ENCODE data around the gene CLASP1. TPM values are rescaled to one million over a fixed set of nuclear protein-coding genes. Genes with fewer than 3 reads are reported as not detected.

CLASP1 gene
- total RNA-seq, 2 experiments from 2014 or later, result 33.8 to 72.4 TPM

DNA sequence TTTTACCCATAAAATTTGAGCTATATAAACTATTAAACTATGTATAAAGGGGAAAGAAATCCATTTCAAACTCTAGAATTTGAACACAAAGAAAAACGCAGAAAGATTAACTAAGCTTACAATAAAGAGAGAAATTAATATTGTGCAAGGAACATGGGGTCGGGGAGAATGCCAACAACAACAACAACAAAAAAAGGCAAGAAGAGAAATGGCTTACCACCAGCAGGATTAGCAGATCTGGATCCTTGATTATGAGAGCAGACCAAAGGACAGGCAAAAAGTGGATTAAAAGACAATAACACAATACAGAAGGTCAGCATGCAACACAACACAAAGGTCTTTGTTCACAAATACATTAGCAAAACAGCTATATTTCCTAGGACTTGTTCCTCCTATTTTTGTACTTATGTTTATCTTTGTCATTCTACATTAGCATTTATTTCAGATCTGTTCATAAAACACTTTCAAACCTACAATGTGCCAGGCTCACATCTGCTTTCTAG lies 222.0 kb downstream of the CLASP1 start:
- intact Hi-C loops (cut with micrococcal nuclease; ENCODE audit: unreplicated experiment), result no loop called here
- no peak overlapping the region for H3K4me2 ChIP-seq (ENCODE audit: low read length)
- BruUV-seq (replicated peaks), result no TSS peak
- H3K79me2 ChIP-seq (ENCODE audit: insufficient read depth, low read depth, low read length), result no peaks in the 10 kb centered on the region
- POLR2A ChIA-PET, result interaction anchor here (0.6 to 0.7 kb wide), 2 partner anchors 10 to 35 kb away, joined by 3 read pairs; no protein-coding TSS in a partner anchor
- peaks cover 66% of the 10 kb centered on the region for H3K36me3 ChIP-seq (ENCODE audit: insufficient read depth, low read length)
- no peaks in the 10 kb centered on the region for H3K9me2 ChIP-seq (ENCODE audit: insufficient read depth, low read length)
- H3K4me3 ChIP-seq (ENCODE audit: low read depth, low read length, poor library complexity, severe bottlenecking), result no peak overlapping the region
- no peak overlapping the region for H3K27ac ChIP-seq (ENCODE audit: low read depth, low read length, poor library complexity, severe bottlenecking)
- DNase-seq (ENCODE audit: low spot score), result no peak
- no peak for TF ChIP-seq EZH2phosphoT487 (IDR thresholded peaks at IDR 0.05; ENCODE audit: borderline replicate concordance, low read depth, low read length)
- TF ChIP-seq, protein P1, sequence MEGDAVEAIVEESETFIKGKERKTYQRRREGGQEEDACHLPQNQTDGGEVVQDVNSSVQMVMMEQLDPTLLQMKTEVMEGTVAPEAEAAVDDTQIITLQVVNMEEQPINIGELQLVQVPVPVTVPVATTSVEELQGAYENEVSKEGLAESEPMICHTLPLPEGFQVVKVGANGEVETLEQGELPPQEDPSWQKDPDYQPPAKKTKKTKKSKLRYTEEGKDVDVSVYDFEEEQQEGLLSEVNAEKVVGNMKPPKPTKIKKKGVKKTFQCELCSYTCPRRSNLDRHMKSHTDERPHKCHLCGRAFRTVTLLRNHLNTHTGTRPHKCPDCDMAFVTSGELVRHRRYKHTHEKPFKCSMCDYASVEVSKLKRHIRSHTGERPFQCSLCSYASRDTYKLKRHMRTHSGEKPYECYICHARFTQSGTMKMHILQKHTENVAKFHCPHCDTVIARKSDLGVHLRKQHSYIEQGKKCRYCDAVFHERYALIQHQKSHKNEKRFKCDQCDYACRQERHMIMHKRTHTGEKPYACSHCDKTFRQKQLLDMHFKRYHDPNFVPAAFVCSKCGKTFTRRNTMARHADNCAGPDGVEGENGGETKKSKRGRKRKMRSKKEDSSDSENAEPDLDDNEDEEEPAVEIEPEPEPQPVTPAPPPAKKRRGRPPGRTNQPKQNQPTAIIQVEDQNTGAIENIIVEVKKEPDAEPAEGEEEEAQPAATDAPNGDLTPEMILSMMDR (conservative IDR thresholded peaks at IDR 0.05; ENCODE audit: low read length), result no peak
- H3K4me1 ChIP-seq (ENCODE audit: insufficient read depth, low read length, poor library complexity, severe bottlenecking), result no peaks in the 10 kb centered on the region
- H3K9me3 ChIP-seq (ENCODE audit: low read length), result no peaks in the 10 kb centered on the region
- no peak overlapping the region for H2AFZ ChIP-seq (ENCODE audit: low read length)
- H4K20me1 ChIP-seq (ENCODE audit: insufficient read depth, low read length), result no peaks in the 10 kb centered on the region
- CTCF ChIA-PET (ENCODE audit: unreplicated experiment), result no interaction called here

DNA sequence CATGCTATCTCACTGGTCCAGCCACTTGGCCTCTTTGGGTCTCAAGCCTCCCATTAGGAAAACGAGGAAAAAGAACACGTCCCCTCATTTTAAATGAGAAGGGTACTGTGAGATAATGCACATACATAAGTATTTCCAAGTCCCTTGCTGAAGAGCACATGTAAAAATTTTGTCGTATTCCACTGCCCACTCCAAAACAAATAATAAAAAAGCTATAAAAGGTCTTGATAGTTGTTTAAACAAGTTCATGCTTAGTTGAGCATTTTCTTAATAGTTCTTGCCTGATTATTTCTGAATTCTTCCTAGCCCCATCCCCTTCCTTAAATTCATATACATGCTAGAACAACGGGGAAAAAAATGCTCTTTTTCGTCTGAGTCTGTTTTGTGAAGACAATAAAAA lies 228.8 kb downstream of the CLASP1 start:
- POLR2A ChIA-PET, result interaction anchor here (0.6 to 2.0 kb wide), 3 partner anchors 9 to 236 kb away, joined by 3 to 10 read pairs (median 4); no protein-coding TSS in a partner anchor
- Histone ChIP-seq H3K36me3 (ENCODE audit: insufficient read depth, low read length) (peaks cover 53% of the 10 kb centered on the region), H3K9me3 (ENCODE audit: low read length) (no peaks in the 10 kb centered on the region), H3K4me3 (ENCODE audit: low read depth, low read length, poor library complexity, severe bottlenecking) (no peak overlapping the region), H2AFZ (ENCODE audit: low read length) (no peak overlapping the region), H3K27ac (ENCODE audit: low read depth, low read length, poor library complexity, severe bottlenecking) (no peak overlapping the region), H3K4me1 (ENCODE audit: insufficient read depth, low read length, poor library complexity, severe bottlenecking) (no peaks in the 10 kb centered on the region), H3K79me2 (ENCODE audit: insufficient read depth, low read depth, low read length) (no peaks in the 10 kb centered on the region), H3K9me2 (ENCODE audit: insufficient read depth, low read length) (no peaks in the 10 kb centered on the region), H3K4me2 (ENCODE audit: low read length) (no peak overlapping the region), H4K20me1 (ENCODE audit: insufficient read depth, low read length) (no peaks in the 10 kb centered on the region)
- CTCF ChIA-PET (ENCODE audit: unreplicated experiment), result no interaction called here
- intact Hi-C loops (cut with micrococcal nuclease; ENCODE audit: unreplicated experiment), result no loop called here
- TF ChIP-seq EZH2phosphoT487 (IDR thresholded peaks at IDR 0.05; ENCODE audit: borderline replicate concordance, low read depth, low read length), result no peak
- TF ChIP-seq, protein P1 (conservative IDR thresholded peaks at IDR 0.05; ENCODE audit: low read length), result no peak
- no peak for DNase-seq (ENCODE audit: low spot score)
- BruUV-seq (replicated peaks), result no TSS peak

- POLR2A ChIA-PET, result interaction anchor here (2.0 kb wide), 1 partner anchor 8 kb away, joined by 10 read pairs; no protein-coding TSS in a partner anchor
- no peaks in the 10 kb centered on the region for H3K79me2 ChIP-seq (ENCODE audit: insufficient read depth, low read depth, low read length)
- no TSS peak for BruUV-seq (replicated peaks)
Observed at GRCh38 chr2:121419081-121419699, 230.1 kb downstream of the CLASP1 start.

More at GRCh38 chr2:121419081-121419699, 230.1 kb downstream of the CLASP1 start:
- Histone ChIP-seq H3K4me3 (ENCODE audit: low read depth, low read length, poor library complexity, severe bottlenecking) (no peak overlapping the region), H3K9me3 (ENCODE audit: low read length) (no peaks in the 10 kb centered on the region), H3K4me2 (ENCODE audit: low read length) (no peak overlapping the region), H2AFZ (ENCODE audit: low read length) (no peak overlapping the region), H3K4me1 (ENCODE audit: insufficient read depth, low read length, poor library complexity, severe bottlenecking) (no peaks in the 10 kb centered on the region), H3K36me3 (ENCODE audit: insufficient read depth, low read length) (peaks cover 44% of the 10 kb centered on the region), H3K27ac (ENCODE audit: low read depth, low read length, poor library complexity, severe bottlenecking) (no peak overlapping the region), H3K9me2 (ENCODE audit: insufficient read depth, low read length) (no peaks in the 10 kb centered on the region), H4K20me1 (ENCODE audit: insufficient read depth, low read length) (no peaks in the 10 kb centered on the region)
- no peak for DNase-seq (ENCODE audit: low spot score)
- CTCF ChIA-PET (ENCODE audit: unreplicated experiment), result no interaction called here
- intact Hi-C loops (cut with micrococcal nuclease; ENCODE audit: unreplicated experiment), result loop anchor here (5.0 kb wide), 1 partner anchor 93 kb away; no protein-coding TSS in a partner anchor
- TF ChIP-seq, protein P1 (conservative IDR thresholded peaks at IDR 0.05; ENCODE audit: low read length), result no peak
- TF ChIP-seq EZH2phosphoT487 (IDR thresholded peaks at IDR 0.05; ENCODE audit: borderline replicate concordance, low read depth, low read length), result no peak
